Measurements from ENCODE around the gene HSP90AA1. TPM values are rescaled to one million over a fixed set of nuclear protein-coding genes. Genes with fewer than 3 reads are reported as not detected.

The HSP90AA1 gene
- total RNA-seq, 1 experiment from 2014 or later = 1,112 TPM

GRCh38 chr14:102033241-102033640, 53.6 kb downstream of the HSP90AA1 start:
- CTCF ChIA-PET = no interaction called here
- TSS peak; percentile 60 for BruUV-seq (replicated peaks)
- Histone ChIP-seq H3K4me1 (ENCODE audit: insufficient read depth, low read length, poor library complexity, severe bottlenecking) (peaks cover 6% of the 10 kb centered on the region), H3K27me3 (replicated peaks; ENCODE audit: insufficient read depth, low read depth, low read length, poor library complexity) (no peaks in the 10 kb centered on the region), H3K36me3 (ENCODE audit: insufficient read depth, low read length, poor library complexity, severe bottlenecking) (peaks cover 94% of the 10 kb centered on the region), H3K27ac (ENCODE audit: low read depth, low read length, poor library complexity, severe bottlenecking) (no peak overlapping the region), H3K9me3 (ENCODE audit: low read depth, low read length, poor library complexity, severe bottlenecking) (no peaks in the 10 kb centered on the region), H3K4me3 (ENCODE audit: low read depth, low read length, poor library complexity, severe bottlenecking) (no peak overlapping the region)
- no peak for DNase-seq (ENCODE audit: low spot score)
- no peak for TF ChIP-seq EZH2 (IDR thresholded peaks at IDR 0.05; ENCODE audit: borderline replicate concordance, low read depth, low read length, poor library complexity, severe bottlenecking)
- TF ChIP-seq, protein P1, sequence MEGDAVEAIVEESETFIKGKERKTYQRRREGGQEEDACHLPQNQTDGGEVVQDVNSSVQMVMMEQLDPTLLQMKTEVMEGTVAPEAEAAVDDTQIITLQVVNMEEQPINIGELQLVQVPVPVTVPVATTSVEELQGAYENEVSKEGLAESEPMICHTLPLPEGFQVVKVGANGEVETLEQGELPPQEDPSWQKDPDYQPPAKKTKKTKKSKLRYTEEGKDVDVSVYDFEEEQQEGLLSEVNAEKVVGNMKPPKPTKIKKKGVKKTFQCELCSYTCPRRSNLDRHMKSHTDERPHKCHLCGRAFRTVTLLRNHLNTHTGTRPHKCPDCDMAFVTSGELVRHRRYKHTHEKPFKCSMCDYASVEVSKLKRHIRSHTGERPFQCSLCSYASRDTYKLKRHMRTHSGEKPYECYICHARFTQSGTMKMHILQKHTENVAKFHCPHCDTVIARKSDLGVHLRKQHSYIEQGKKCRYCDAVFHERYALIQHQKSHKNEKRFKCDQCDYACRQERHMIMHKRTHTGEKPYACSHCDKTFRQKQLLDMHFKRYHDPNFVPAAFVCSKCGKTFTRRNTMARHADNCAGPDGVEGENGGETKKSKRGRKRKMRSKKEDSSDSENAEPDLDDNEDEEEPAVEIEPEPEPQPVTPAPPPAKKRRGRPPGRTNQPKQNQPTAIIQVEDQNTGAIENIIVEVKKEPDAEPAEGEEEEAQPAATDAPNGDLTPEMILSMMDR (conservative IDR thresholded peaks at IDR 0.05; ENCODE audit: low read depth, low read length) = no peak
- POLR2A ChIA-PET (ENCODE audit: low non-redundant PET) = no interaction called here
- intact Hi-C loops (cut with micrococcal nuclease; ENCODE audit: unreplicated experiment) = loop anchor here (5.0 kb wide), 1 partner anchor 41 kb away; no protein-coding TSS in a partner anchor

Other genes with a start within 250 kb of the HSP90AA1 start
- 794 and 833 TPM in 2 replicates for gene DYNC1H1, start 122.5 kb downstream of the HSP90AA1 start, total RNA-seq (2021)
- gene WDR20, start 52.9 kb upstream of the HSP90AA1 start, total RNA-seq (2021) = 28.3 and 35.8 TPM in 2 replicates
- 27.4 and 29.1 TPM in 2 replicates for gene MOK, start 218.1 kb upstream of the HSP90AA1 start, total RNA-seq (2021)
- 13.5 and 16.0 TPM in 2 replicates for gene ZNF839, start 232.7 kb upstream of the HSP90AA1 start, total RNA-seq (2021)